Activated CD4-positive, alpha-beta T cell treated with anti-CD3 and anti-CD28 coated beads, Interleukin-2, amount 10 ng/mL, durations not matched to agents 24 days and 14 days (primary cell): ENCODE data around the gene RIPOR2. TPM values are rescaled to one million over a fixed set of nuclear protein-coding genes. Genes with fewer than 3 reads are reported as not detected.
"Not testable (repeated sequence)": the region's sequence is repeated elsewhere in the genome, so short reads cannot be mapped to it uniquely, and the experiment has no call there.

Experiments used
- DNase-seq: peaks from one replicate; pipeline ENCODE4 v3.0.0; 2022
- H3K27ac Mint-ChIP-seq: one replicate; pipeline ENCODE4 v1.8.0; 2022; ENCODE audit warnings: mild to moderate bottlenecking, mixed read lengths
- H3K27me3 Mint-ChIP-seq: one replicate; pipeline ENCODE4 v1.8.0; 2022; ENCODE audit warnings: mixed read lengths
- H3K36me3 Mint-ChIP-seq: one replicate; pipeline ENCODE4 v1.8.0; 2022; ENCODE audit warnings: low read depth, mild to moderate bottlenecking, mixed read lengths
- H3K4me1 Mint-ChIP-seq: one replicate; pipeline ENCODE4 v1.8.0; 2021; ENCODE audit warnings: mixed read lengths
- H3K4me3 Mint-ChIP-seq: one replicate; pipeline ENCODE4 v1.8.0; 2022; ENCODE audit warnings: mild to moderate bottlenecking, moderate library complexity, mixed read lengths
- H3K9me3 Mint-ChIP-seq: one replicate; pipeline ENCODE4 v1.8.0; 2021; ENCODE audit warnings: mixed read lengths
- intact Hi-C: fragments of 100-400 bp; cut with micrococcal nuclease; formaldehyde crosslinking; loops from one replicate; pipeline ENCODE4 v1.15.1; 2023
- total RNA-seq: library from RNA; stranded (reverse); gene quantifications from 2 replicates; pipeline ENCODE4 v1.2.3, GENCODE V29; 2022

Gene RIPOR2
- total RNA-seq, 1 donor from 2014 or later = 25.3 TPM

GRCh38 chr6:24761193-24761835 is 174.4 kb downstream of the RIPOR2 start:
- Mint-ChIP-seq H3K9me3 (no peaks in the 10 kb centered on the region), H3K36me3 (no peaks in the 10 kb centered on the region), H3K27ac (no peak overlapping the region), H3K4me3 (no peak overlapping the region), H3K27me3 (no peaks in the 10 kb centered on the region), H3K4me1 (peaks cover 6% of the 10 kb centered on the region)
- no peak for DNase-seq
- intact Hi-C loops = no loop called here

- no peaks in the 10 kb centered on the region for H3K36me3 Mint-ChIP-seq
- H3K27ac Mint-ChIP-seq = no peak overlapping the region
- no peaks in the 10 kb centered on the region for H3K9me3 Mint-ChIP-seq
- H3K4me1 Mint-ChIP-seq = peaks cover 6% of the 10 kb centered on the region
- intact Hi-C loops = no loop called here
- DNase-seq = no peak
- no peaks in the 10 kb centered on the region for H3K27me3 Mint-ChIP-seq
- no peak overlapping the region for H3K4me3 Mint-ChIP-seq
Observed at GRCh38 chr6:24760210-24760609, 175.6 kb downstream of the RIPOR2 start.

GRCh38 chr6:24759718-24760117 is 176.0 kb downstream of the RIPOR2 start:
- H3K36me3 Mint-ChIP-seq = no peaks in the 10 kb centered on the region
- no peak for DNase-seq
- H3K4me3 Mint-ChIP-seq = no peak overlapping the region
- intact Hi-C loops = no loop called here
- no peaks in the 10 kb centered on the region for H3K27me3 Mint-ChIP-seq
- H3K9me3 Mint-ChIP-seq = no peaks in the 10 kb centered on the region
- peaks cover 4% of the 10 kb centered on the region for H3K4me1 Mint-ChIP-seq
- H3K27ac Mint-ChIP-seq = no peak overlapping the region

GRCh38 chr6:24757611-24758010 is 178.1 kb downstream of the RIPOR2 start:
- Mint-ChIP-seq H3K4me3 (no peak overlapping the region), H3K36me3 (no peaks in the 10 kb centered on the region), H3K27me3 (no peaks in the 10 kb centered on the region), H3K27ac (no peak overlapping the region), H3K9me3 (no peaks in the 10 kb centered on the region), H3K4me1 (peaks cover 4% of the 10 kb centered on the region)
- intact Hi-C loops = no loop called here
- DNase-seq = no peak

GRCh38 chr6:24755279-24755678 is 180.5 kb downstream of the RIPOR2 start:
- Mint-ChIP-seq H3K4me1 (no peaks in the 10 kb centered on the region), H3K4me3 (no peak overlapping the region), H3K27me3 (peaks cover 9% of the 10 kb centered on the region), H3K9me3 (peaks cover 8% of the 10 kb centered on the region), H3K36me3 (no peaks in the 10 kb centered on the region), H3K27ac (no peak overlapping the region)
- intact Hi-C loops = no loop called here
- no peak for DNase-seq

- H3K27ac Mint-ChIP-seq, H3K27me3 Mint-ChIP-seq, H3K36me3 Mint-ChIP-seq, DNase-seq, intact Hi-C loops, H3K4me3 Mint-ChIP-seq, H3K9me3 Mint-ChIP-seq, H3K4me1 Mint-ChIP-seq: not testable (repeated sequence)
Observed at GRCh38 chr6:24754378-24754777, 181.4 kb downstream of the RIPOR2 start.

Other genes starting within 250 kb of the RIPOR2 start
- gene C6orf62, start 216.8 kb downstream of the RIPOR2 start, total RNA-seq = 113 and 118 TPM in 2 replicates
- 71.0 and 76.8 TPM in 2 replicates for gene GMNN, start 161.0 kb downstream of the RIPOR2 start, total RNA-seq
- gene ARMH2, start 137.0 kb downstream of the RIPOR2 start, total RNA-seq = 0.30 and 0.31 TPM in 2 replicates